OCI-LY1 (cell line): ENCODE data around the gene PSMA7.

Experiments used
- H2AFZ ChIP-seq: fragments of 200-600 bp; sonication (generic), shearing (Covaris generic); 2 replicates; pipeline ENCODE4 v1.6.0; 2014; ENCODE audit warnings: antibody characterized with exemption, mild to moderate bottlenecking, low read length
- H3F3A ChIP-seq: fragments of 200-600 bp; sonication (generic), shearing (Covaris generic); 2 replicates; pipeline ENCODE4 v1.6.0; 2014; ENCODE audit warnings: mild to moderate bottlenecking, antibody characterized with exemption, low read length, moderate library complexity; ENCODE audit not compliant: insufficient read depth
- H3K27ac ChIP-seq: fragments of 200-600 bp; sonication (generic); 2 replicates; pipeline ENCODE4 v1.5.1; 2014; ENCODE audit warnings: low read length, mixed run types, mild to moderate bottlenecking, low read depth; ENCODE audit not compliant: poor library complexity, severe bottlenecking
- H3K27me3 ChIP-seq: fragments of 200-600 bp; sonication (generic); 2 replicates; pipeline ENCODE4 v1.6.0; 2014; ENCODE audit warnings: antibody characterized with exemption, mild to moderate bottlenecking, low read length, moderate library complexity; ENCODE audit not compliant: insufficient read depth
- H3K36me3 ChIP-seq: fragments of 200-600 bp; sonication (generic); 2 replicates; pipeline ENCODE4 v1.6.1; 2014; ENCODE audit warnings: mild to moderate bottlenecking, antibody characterized with exemption, low read length, moderate library complexity, mixed read lengths; ENCODE audit not compliant: insufficient read depth
- H3K4me1 ChIP-seq: fragments of 200-600 bp; sonication (generic); 2 replicates; pipeline ENCODE4 v1.5.1; 2014; ENCODE audit warnings: mild to moderate bottlenecking, low read length, moderate library complexity; ENCODE audit not compliant: insufficient read depth, severe bottlenecking
- H3K4me2 ChIP-seq: fragments of 200-600 bp; sonication (generic), shearing (Covaris generic); 2 replicates; pipeline ENCODE4 v1.6.1; 2014; ENCODE audit warnings: low read length
- H3K4me3 ChIP-seq: fragments of 200-600 bp; sonication (generic); 2 replicates; pipeline ENCODE4 v1.5.1; 2014; ENCODE audit warnings: low read length, low read depth, mild to moderate bottlenecking, mixed read lengths; ENCODE audit not compliant: poor library complexity, severe bottlenecking
- H3K79me2 ChIP-seq: fragments of 200-600 bp; shearing (Covaris generic); 2 replicates; pipeline ENCODE4 v1.6.1; 2016; ENCODE audit warnings: mixed run types, low read length, mixed read lengths; ENCODE audit not compliant: insufficient read depth
- H3K9ac ChIP-seq: fragments of 200-600 bp; sonication (generic), shearing (Covaris generic); 2 replicates; pipeline ENCODE4 v1.6.1; 2014; ENCODE audit warnings: mild to moderate bottlenecking, low read length, mixed read lengths
- H3K9me2 ChIP-seq: fragments of 200-600 bp; sonication (generic), shearing (Covaris generic); 2 replicates; pipeline ENCODE4 v1.6.1; 2014; ENCODE audit warnings: low read depth, mild to moderate bottlenecking, low read length, mixed read lengths
- H3K9me3 ChIP-seq: fragments of 200-600 bp; shearing (Covaris generic); 2 replicates; pipeline ENCODE4 v1.6.1; 2014; ENCODE audit warnings: low read length, mixed read lengths
- H4K20me1 ChIP-seq: fragments of 200-600 bp; sonication (generic), shearing (Covaris generic); 2 replicates; pipeline ENCODE4 v1.6.0; 2016; ENCODE audit warnings: mild to moderate bottlenecking, low read length; ENCODE audit not compliant: insufficient read depth
- CTCF ChIP-seq: fragments of 200-600 bp; sonication (generic), shearing (Covaris generic); IDR thresholded peaks from 2 replicates; pipeline ENCODE4 v1.5.1; 2017; ENCODE audit warnings: mild to moderate bottlenecking, antibody characterized with exemption, low read length, moderate library complexity, mixed read lengths
- EZH2 ChIP-seq: fragments of 200-600 bp; sonication (generic), shearing (Covaris generic); IDR thresholded peaks from 2 replicates; pipeline ENCODE4 v1.8.0; 2017; ENCODE audit warnings: borderline replicate concordance, mixed run types, mild to moderate bottlenecking, antibody characterized with exemption, low read length, moderate library complexity, mixed read lengths

Gene PSMA7

GRCh38 chr20:62138912-62139311 lies 4.3 kb downstream of the PSMA7 start:
- no peak overlapping the region for H3K4me3 ChIP-seq
- no peaks in the 10 kb centered on the region for H3K27me3 ChIP-seq
- H4K20me1 ChIP-seq, result no peaks in the 10 kb centered on the region
- H3K9me3 ChIP-seq, result no peaks in the 10 kb centered on the region
- peaks cover 6% of the 10 kb centered on the region; the same call in 1 of the 2 replicates for H3F3A ChIP-seq
- no peak overlapping the region for H3K27ac ChIP-seq
- no peak overlapping the region for H3K9ac ChIP-seq
- H3K4me1 ChIP-seq, result peaks cover 18% of the 10 kb centered on the region
- H3K9me2 ChIP-seq, result no peaks in the 10 kb centered on the region
- peaks cover 74% of the 10 kb centered on the region for H3K36me3 ChIP-seq
- TF ChIP-seq EZH2, result no peak
- TF ChIP-seq CTCF, result no peak
- no peak overlapping the region for H2AFZ ChIP-seq
- no peak overlapping the region for H3K4me2 ChIP-seq
- peaks cover 30% of the 10 kb centered on the region for H3K79me2 ChIP-seq

- peaks cover 18% of the 10 kb centered on the region for H3K4me1 ChIP-seq
- no peaks in the 10 kb centered on the region for H4K20me1 ChIP-seq
- no peaks in the 10 kb centered on the region for H3K9me3 ChIP-seq
- H3K27me3 ChIP-seq, result no peaks in the 10 kb centered on the region
- H3K4me3 ChIP-seq, result no peak overlapping the region
- no peak overlapping the region for H3K9ac ChIP-seq
- peaks cover 81% of the 10 kb centered on the region for H3K36me3 ChIP-seq
- no peak overlapping the region for H3K27ac ChIP-seq
- peaks cover 30% of the 10 kb centered on the region for H3K79me2 ChIP-seq
- TF ChIP-seq EZH2, result no peak
- no peak for TF ChIP-seq CTCF
- H2AFZ ChIP-seq, result no peak overlapping the region
- no peaks in the 10 kb centered on the region for H3K9me2 ChIP-seq
- peaks cover 6% of the 10 kb centered on the region; the same call in 1 of the 2 replicates for H3F3A ChIP-seq
- H3K4me2 ChIP-seq, result no peak overlapping the region
These were observed 5.0 kb downstream of the PSMA7 start for GRCh38 chr20:62138204-62138543.

- H4K20me1 ChIP-seq, result no peaks in the 10 kb centered on the region
- H3K9ac ChIP-seq, result no peak overlapping the region
- H2AFZ ChIP-seq, result no peak overlapping the region
- peaks cover 86% of the 10 kb centered on the region for H3K36me3 ChIP-seq
- peaks cover 6% of the 10 kb centered on the region; the same call in 1 of the 2 replicates for H3F3A ChIP-seq
- no peaks in the 10 kb centered on the region for H3K9me3 ChIP-seq
- no peak overlapping the region for H3K4me2 ChIP-seq
- H3K79me2 ChIP-seq, result peaks cover 28% of the 10 kb centered on the region
- H3K27ac ChIP-seq, result no peak overlapping the region
- H3K27me3 ChIP-seq, result no peaks in the 10 kb centered on the region
- TF ChIP-seq CTCF (no peak), EZH2 (no peak)
- peaks cover 18% of the 10 kb centered on the region for H3K4me1 ChIP-seq
- H3K9me2 ChIP-seq, result no peaks in the 10 kb centered on the region
- no peak overlapping the region for H3K4me3 ChIP-seq
These were observed 5.6 kb downstream of the PSMA7 start for GRCh38 chr20:62137478-62138203.
